HepG2 (cell line): ENCODE data around the gene SLC16A6. TPM values are rescaled to one million over a fixed set of nuclear protein-coding genes. Genes with fewer than 3 reads are reported as not detected.

Experiments used
- CCDC6 ChIP-seq: sonication (generic); formaldehyde crosslinking; IDR thresholded peaks from 2 replicates; pipeline ENCODE4 v1.8.1; 2022; ENCODE audit warnings: mild to moderate bottlenecking, missing genetic modification reagents, moderate library complexity
- CREM ChIP-seq, 2 experiments: sonication (generic) in 1 of 2; formaldehyde crosslinking in 1 of 2; IDR thresholded peaks; 2 replicates each; pipeline versions ENCODE4 v1.4.0 to v1.6.1; 2016 to 2020; ENCODE audit warnings: antibody characterized with exemption in 1 of 2, mild to moderate bottlenecking in 1 of 2, missing genetic modification reagents in 1 of 2
- GLI4 ChIP-seq: sonication (generic); formaldehyde crosslinking; IDR thresholded peaks from 2 replicates; pipeline ENCODE4 v1.5.1; 2020; ENCODE audit warnings: missing genetic modification reagents, mild to moderate bottlenecking, moderate library complexity, borderline replicate concordance
- HMG20B ChIP-seq: conservative IDR thresholded peaks from 2 replicates; pipeline ENCODE4 v1.6.1; 2016; ENCODE audit warnings: missing genetic modification reagents, missing compliant biosample characterization
- HNRNPUL1 ChIP-seq: fragments of 200-400 bp; formaldehyde crosslinking; IDR thresholded peaks from 2 replicates; pipeline ENCODE4 v1.6.1; 2017; ENCODE audit warnings: low read depth, mild to moderate bottlenecking, low read length, moderate library complexity
- KDM5A ChIP-seq: fragments of 200-600 bp; sonication (generic); IDR thresholded peaks from 2 replicates; pipeline ENCODE4 v1.7.0; 2018; ENCODE audit warnings: antibody characterized with exemption, mild to moderate bottlenecking, low read length, borderline replicate concordance
- MED13 ChIP-seq: sonication (generic); formaldehyde crosslinking; IDR thresholded peaks from 2 replicates; pipeline ENCODE4 v1.5.0; 2020; ENCODE audit warnings: missing genetic modification reagents
- ZNF317 ChIP-seq: sonication (generic); formaldehyde crosslinking; IDR thresholded peaks from 2 replicates; pipeline ENCODE4 v1.5.0; 2020; ENCODE audit warnings: mild to moderate bottlenecking, missing genetic modification reagents
- polyA plus RNA-seq, 8 experiments: library from polyadenylated mRNA; depleted of rRNA in 3 of 8; stranded (reverse) in 7 of 8; unstranded in 1 of 8; fragments of >200 nt; fragmentation: Illumina TruSeq in 4 of 8; extraction: Trizol in 4 of 8; gene quantifications; 2 replicates each; pipeline versions ENCODE4 v1.2.1 to v1.2.3, GENCODE V29; 2011 to 2016; ENCODE audit warnings: low read depth in 4 of 8, missing spikeins in 1 of 8, mixed read lengths in 1 of 8; ENCODE audit not compliant: insufficient read depth in 1 of 8
- total RNA-seq, 5 experiments: library from RNA; depleted of rRNA; stranded (reverse); fragments of >200 nt; fragmentation: Illumina TruSeq; extraction: Trizol; gene quantifications; 2 replicates each; pipeline ENCODE4 v1.2.3, GENCODE V29; 2016; ENCODE audit warnings: low read depth in 1 of 5
- TF ChIP-seq, protein P1 (sequence below): sonication (generic); formaldehyde crosslinking; IDR thresholded peaks from 2 replicates; pipeline ENCODE4 v1.4.0; 2020; ENCODE audit warnings: missing genetic modification reagents
- TF ChIP-seq, protein P2 (sequence below): IDR thresholded peaks from 2 replicates; pipeline ENCODE4 v1.6.1; 2016; ENCODE audit warnings: control low read depth
- TF ChIP-seq, protein P3 (sequence below): sonication (generic); formaldehyde crosslinking; IDR thresholded peaks from 2 replicates; pipeline ENCODE4 v1.5.1; 2020; ENCODE audit warnings: mild to moderate bottlenecking, missing genetic modification reagents, borderline replicate concordance

The SLC16A6 gene
- total and polyA plus RNA-seq, 2 of the 13 experiments (the other 11 are each of a cell fraction or from before 2014, with no cell fraction given): 1.1 to 44.7 TPM

DNA sequence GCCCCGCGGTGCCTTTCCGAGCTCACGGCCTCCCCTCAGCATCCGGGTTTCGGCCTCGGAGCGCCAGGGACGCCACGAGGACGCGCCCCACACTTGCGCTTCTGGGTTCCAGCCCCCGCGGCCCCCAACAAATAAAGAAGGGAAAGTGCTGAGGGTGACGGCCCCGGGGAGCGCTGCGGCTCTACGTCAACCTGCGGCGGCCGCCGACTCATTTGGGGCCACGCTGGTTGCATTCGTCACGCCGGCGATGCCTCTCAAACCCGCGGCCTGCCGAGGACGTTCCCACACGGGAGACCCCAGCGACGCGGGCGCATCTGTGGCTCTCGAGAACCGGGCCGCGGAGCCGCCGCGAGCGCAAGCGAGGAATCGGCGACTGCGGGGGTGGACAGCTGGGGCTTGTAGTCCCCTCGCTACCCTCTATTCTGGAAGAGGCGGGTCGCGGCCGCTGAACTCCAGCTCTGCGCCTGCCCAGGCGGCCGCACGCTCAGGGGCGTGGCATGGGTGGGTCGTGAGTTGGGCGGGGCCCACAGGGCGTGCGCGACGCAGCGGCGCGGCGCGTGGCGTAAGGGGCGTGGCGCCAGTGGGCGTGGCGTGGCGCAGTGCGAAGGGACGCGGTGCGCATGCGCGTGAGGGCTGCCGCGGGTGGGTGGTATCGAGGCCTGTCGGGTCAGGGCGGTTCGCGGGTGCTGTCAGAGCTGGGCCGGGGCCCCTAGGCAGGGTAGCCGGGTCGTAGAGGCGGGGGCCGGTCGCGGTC, 43.3 kb downstream of the SLC16A6 start, which contains the start of gene AMZ2 (continued):
- TF ChIP-seq, protein P1, sequence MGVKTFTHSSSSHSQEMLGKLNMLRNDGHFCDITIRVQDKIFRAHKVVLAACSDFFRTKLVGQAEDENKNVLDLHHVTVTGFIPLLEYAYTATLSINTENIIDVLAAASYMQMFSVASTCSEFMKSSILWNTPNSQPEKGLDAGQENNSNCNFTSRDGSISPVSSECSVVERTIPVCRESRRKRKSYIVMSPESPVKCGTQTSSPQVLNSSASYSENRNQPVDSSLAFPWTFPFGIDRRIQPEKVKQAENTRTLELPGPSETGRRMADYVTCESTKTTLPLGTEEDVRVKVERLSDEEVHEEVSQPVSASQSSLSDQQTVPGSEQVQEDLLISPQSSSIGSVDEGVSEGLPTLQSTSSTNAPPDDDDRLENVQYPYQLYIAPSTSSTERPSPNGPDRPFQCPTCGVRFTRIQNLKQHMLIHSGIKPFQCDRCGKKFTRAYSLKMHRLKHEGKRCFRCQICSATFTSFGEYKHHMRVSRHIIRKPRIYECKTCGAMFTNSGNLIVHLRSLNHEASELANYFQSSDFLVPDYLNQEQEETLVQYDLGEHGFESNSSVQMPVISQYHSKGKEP: peak; percentile 56; the same call in 1 of the 2 replicates
- TF ChIP-seq CREM (IDR thresholded peaks at IDR 0.05) (0 out of 2 replicates have a peak, but pooled peaks have one; percentile 27), CREM (CRISPR knock-in tag; IDR thresholded peaks at IDR 0.05) (no peak; the same call in 1 of the 2 replicates), ZNF317 (CRISPR knock-in tag) (peak; percentile 78), HNRNPUL1 (peak; percentile 86), KDM5A (peak; percentile 49; the same call in 1 of the 2 replicates), GLI4 (CRISPR knock-in tag) (peak; percentile 97), HMG20B (CRISPR knock-in tag) (0 out of 2 replicates have a peak, but pooled peaks have one; percentile 8), MED13 (0 out of 2 replicates have a peak, but pooled peaks have one; percentile 18), CCDC6 (CRISPR knock-in tag) (peak; percentile 90; the same call in 1 of the 2 replicates)
- TF ChIP-seq, protein P2, sequence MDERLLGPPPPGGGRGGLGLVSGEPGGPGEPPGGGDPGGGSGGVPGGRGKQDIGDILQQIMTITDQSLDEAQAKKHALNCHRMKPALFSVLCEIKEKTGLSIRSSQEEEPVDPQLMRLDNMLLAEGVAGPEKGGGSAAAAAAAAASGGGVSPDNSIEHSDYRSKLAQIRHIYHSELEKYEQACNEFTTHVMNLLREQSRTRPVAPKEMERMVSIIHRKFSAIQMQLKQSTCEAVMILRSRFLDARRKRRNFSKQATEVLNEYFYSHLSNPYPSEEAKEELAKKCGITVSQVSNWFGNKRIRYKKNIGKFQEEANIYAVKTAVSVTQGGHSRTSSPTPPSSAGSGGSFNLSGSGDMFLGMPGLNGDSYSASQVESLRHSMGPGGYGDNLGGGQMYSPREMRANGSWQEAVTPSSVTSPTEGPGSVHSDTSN (CRISPR knock-in tag): no peak
- TF ChIP-seq, protein P3, sequence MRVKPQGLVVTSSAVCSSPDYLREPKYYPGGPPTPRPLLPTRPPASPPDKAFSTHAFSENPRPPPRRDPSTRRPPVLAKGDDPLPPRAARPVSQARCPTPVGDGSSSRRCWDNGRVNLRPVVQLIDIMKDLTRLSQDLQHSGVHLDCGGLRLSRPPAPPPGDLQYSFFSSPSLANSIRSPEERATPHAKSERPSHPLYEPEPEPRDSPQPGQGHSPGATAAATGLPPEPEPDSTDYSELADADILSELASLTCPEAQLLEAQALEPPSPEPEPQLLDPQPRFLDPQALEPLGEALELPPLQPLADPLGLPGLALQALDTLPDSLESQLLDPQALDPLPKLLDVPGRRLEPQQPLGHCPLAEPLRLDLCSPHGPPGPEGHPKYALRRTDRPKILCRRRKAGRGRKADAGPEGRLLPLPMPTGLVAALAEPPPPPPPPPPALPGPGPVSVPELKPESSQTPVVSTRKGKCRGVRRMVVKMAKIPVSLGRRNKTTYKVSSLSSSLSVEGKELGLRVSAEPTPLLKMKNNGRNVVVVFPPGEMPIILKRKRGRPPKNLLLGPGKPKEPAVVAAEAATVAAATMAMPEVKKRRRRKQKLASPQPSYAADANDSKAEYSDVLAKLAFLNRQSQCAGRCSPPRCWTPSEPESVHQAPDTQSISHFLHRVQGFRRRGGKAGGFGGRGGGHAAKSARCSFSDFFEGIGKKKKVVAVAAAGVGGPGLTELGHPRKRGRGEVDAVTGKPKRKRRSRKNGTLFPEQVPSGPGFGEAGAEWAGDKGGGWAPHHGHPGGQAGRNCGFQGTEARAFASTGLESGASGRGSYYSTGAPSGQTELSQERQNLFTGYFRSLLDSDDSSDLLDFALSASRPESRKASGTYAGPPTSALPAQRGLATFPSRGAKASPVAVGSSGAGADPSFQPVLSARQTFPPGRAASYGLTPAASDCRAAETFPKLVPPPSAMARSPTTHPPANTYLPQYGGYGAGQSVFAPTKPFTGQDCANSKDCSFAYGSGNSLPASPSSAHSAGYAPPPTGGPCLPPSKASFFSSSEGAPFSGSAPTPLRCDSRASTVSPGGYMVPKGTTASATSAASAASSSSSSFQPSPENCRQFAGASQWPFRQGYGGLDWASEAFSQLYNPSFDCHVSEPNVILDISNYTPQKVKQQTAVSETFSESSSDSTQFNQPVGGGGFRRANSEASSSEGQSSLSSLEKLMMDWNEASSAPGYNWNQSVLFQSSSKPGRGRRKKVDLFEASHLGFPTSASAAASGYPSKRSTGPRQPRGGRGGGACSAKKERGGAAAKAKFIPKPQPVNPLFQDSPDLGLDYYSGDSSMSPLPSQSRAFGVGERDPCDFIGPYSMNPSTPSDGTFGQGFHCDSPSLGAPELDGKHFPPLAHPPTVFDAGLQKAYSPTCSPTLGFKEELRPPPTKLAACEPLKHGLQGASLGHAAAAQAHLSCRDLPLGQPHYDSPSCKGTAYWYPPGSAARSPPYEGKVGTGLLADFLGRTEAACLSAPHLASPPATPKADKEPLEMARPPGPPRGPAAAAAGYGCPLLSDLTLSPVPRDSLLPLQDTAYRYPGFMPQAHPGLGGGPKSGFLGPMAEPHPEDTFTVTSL: no peak
